IPS-20b (cell line): ENCODE measurements around the gene PNMA8A.
A peak's percentile ranks its signal among the peaks of the same experiment; 100 is the strongest.

Source experiments
- H3K27ac ChIP-seq: one replicate; pipeline ENCODE4 v1.5.1; 2013; ENCODE audit warnings: low read length
- H3K27me3 ChIP-seq: 2 replicates; pipeline ENCODE4 v1.6.1; 2013; ENCODE audit warnings: mild to moderate bottlenecking, low read length, inconsistent platforms; ENCODE audit not compliant: insufficient read depth
- H3K36me3 ChIP-seq: 2 replicates; pipeline ENCODE4 v1.6.1; 2013; ENCODE audit warnings: low read depth, mild to moderate bottlenecking, inconsistent platforms, low read length, moderate library complexity; ENCODE audit not compliant: insufficient read depth
- H3K4me1 ChIP-seq: 2 replicates; pipeline ENCODE4 v1.6.1; 2013; ENCODE audit warnings: mild to moderate bottlenecking, control low read depth, inconsistent platforms, low read length, moderate library complexity; ENCODE audit not compliant: insufficient read depth
- H3K4me3 ChIP-seq: 2 replicates; pipeline ENCODE4 v1.5.1; 2013; ENCODE audit warnings: mild to moderate bottlenecking, low read length, inconsistent platforms
- H3K9ac ChIP-seq: 2 replicates; pipeline ENCODE4 v1.6.1; 2013; ENCODE audit warnings: low read depth, mild to moderate bottlenecking, inconsistent platforms, low read length, moderate library complexity
- H3K9me3 ChIP-seq: 2 replicates; pipeline ENCODE4 v1.6.1; 2013; ENCODE audit warnings: mild to moderate bottlenecking, low read depth, low read length, inconsistent platforms; ENCODE audit not compliant: insufficient read depth

The PNMA8A gene

DNA sequence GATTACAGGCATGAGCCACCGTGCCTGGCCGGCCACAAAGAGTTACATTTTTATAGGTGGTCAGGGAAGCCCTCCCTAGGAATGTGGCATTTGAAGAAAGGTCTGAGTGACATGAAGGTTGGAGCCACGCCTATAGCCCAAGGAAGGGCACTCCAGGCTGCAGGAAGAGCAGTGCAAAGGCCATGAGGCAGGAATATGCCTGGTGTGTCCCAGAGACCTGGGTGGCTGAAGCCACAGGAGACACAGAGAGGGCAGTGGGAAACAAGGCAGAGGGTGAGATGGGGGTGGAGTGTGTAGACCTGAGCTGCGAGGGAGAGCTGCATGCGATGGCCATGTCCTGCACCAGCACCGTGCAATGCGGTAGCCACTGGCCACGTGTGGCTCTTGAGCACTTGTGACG is 19.4 kb upstream of the PNMA8A start:
- peaks cover 3% of the 10 kb centered on the region for H3K4me1 ChIP-seq
- H3K9ac ChIP-seq: no peak overlapping the region
- H3K27me3 ChIP-seq: peaks cover 95% of the 10 kb centered on the region
- peaks cover 5% of the 10 kb centered on the region; the same call in 1 of the 2 replicates for H3K9me3 ChIP-seq
- no peaks in the 10 kb centered on the region for H3K36me3 ChIP-seq
- H3K27ac ChIP-seq: no peak overlapping the region
- H3K4me3 ChIP-seq: no peak overlapping the region

DNA sequence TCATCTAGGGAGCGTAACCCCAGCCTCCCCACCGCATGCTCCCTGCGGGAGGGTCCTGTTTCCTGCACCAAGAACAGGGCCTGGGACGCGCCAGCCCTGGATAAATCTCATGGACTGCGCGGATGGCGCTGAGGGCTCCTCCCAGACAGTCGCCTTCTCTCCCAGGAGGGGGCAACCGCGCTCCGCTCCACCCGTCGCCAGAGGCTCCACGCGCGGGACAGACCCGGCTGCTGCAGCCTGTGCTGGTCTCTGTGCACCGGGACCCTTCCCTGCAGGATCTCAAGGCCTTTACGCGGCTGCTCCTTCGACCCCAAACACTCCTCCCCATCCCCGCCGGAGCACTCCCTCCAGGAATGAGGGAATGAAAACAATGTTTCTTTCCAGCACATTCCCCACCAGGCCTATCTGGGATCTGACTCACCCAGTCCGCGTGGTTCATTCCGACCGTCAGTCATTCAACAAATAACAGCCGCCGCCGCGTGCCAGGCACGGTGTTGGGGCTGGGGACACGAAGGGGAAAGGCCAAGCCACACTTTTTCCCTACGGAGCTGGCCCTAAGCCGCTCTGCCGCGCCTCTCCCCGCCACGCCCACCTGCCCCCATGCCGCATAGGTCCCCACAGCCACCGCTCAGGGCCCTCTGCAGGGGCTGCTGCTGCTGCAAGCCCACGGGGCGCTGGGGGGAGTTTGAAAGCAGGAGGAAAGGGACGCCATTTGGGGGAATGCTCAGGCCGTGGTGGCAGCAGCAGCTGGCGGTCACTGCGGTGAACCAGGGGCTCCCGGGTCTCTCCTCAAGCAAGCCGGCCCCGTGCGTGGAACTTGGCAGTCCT is 18.3 kb upstream of the PNMA8A start:
- peak overlapping the region; percentile 69; the same call in 1 of the 2 replicates for H3K4me3 ChIP-seq
- H3K27ac ChIP-seq: no peak overlapping the region
- 0 out of 2 replicates have a peak overlapping the region, but pooled peaks have one; percentile 32 for H3K9ac ChIP-seq
- H3K36me3 ChIP-seq: no peaks in the 10 kb centered on the region
- H3K27me3 ChIP-seq: peaks cover 85% of the 10 kb centered on the region
- peaks cover 5% of the 10 kb centered on the region; the same call in 1 of the 2 replicates for H3K9me3 ChIP-seq
- H3K4me1 ChIP-seq: peaks cover 3% of the 10 kb centered on the region

DNA sequence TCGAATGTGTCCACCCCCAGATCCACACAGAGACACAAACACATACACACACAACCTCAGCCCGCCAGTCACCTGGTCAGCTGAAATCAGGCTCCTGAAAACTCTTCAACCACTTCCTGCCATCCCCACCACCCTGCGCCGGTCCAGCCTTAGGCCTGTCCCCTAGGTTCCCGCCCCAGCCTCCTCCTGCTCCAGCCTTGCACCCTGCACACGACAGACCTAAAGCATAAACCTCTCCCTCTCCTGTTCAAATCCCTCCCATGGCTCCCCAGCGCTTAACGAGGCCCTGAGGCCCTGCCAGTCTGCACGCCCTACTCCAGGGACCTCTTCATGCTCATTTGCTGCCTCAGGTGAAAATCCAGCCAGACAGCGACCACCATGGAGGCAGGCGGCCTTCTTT is 17.2 kb upstream of the PNMA8A start:
- H3K27me3 ChIP-seq: peaks cover 74% of the 10 kb centered on the region
- H3K36me3 ChIP-seq: no peaks in the 10 kb centered on the region
- H3K9me3 ChIP-seq: no peaks in the 10 kb centered on the region
- no peak overlapping the region for H3K4me3 ChIP-seq
- no peak overlapping the region for H3K27ac ChIP-seq
- H3K9ac ChIP-seq: no peak overlapping the region
- peaks cover 3% of the 10 kb centered on the region for H3K4me1 ChIP-seq

DNA sequence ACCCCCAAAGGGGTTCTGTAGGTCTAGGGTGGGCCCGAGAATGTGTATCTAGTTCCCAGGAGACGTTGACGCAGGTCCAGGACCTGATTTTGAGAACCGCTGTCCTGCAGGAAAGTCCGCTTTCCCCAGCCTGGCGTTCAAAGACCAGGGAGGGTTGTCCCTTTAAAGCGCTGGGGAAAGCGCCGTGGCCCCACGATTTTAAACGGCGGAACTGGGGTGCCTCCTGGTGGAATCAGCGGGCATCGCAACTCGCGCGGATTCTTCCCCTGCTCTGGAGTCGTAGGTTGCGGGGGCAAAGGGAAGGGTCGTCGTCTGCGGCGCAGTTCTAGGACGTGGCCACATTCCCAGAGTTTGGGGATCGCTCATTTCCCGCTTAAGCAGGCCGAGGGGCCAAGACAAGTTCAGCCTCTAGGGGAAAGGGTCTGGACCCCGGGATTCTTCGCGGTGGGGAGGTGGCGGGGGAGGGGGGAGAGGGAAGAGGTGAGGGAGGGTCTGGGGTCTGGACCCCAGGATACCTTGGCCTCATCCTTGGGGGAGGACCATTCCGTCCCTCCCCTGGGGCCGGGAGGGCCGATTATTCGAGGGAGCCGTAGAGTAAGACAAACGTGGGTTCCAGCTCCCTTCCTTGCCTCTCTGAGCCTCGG is 16.6 kb upstream of the PNMA8A start:
- Histone ChIP-seq H3K36me3 (no peaks in the 10 kb centered on the region), H3K9ac (no peak overlapping the region), H3K4me3 (peak overlapping the region; percentile 63), H3K27me3 (peaks cover 68% of the 10 kb centered on the region), H3K9me3 (no peaks in the 10 kb centered on the region), H3K4me1 (peaks cover 3% of the 10 kb centered on the region), H3K27ac (no peak overlapping the region)

DNA sequence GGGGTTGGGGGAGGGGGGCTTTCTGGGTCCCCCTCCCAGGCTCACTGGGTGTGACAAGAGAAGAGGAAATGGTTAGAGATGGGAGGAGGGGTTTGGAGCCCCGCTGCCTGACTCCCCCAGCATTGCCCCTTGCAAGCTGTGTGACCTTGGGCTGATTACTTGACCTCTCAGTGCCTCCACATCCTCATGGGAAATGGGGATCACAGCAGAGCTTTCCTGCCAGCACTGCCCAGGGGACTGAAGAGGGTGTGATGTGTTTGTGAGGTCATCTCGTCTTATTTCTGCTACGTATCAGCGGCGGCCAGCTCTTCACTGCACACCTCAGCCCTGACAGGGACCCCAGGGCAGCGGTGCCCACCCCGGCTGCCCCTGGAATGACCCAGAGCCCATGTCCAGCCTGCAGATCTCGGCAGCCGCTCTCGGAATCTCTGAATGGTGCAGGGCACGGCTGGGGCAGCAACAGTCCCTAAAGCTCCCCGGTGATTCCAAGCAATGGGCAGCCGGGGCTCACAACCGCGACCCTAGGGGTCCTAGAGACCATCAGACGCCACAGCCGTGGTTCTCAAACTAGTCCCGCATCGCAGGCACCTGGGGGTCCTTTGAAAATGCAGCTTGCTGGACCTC is 15.9 kb upstream of the PNMA8A start:
- Histone ChIP-seq H3K4me1 (peaks cover under 1% of the 10 kb centered on the region), H3K27me3 (peaks cover 62% of the 10 kb centered on the region), H3K9me3 (no peaks in the 10 kb centered on the region), H3K36me3 (no peaks in the 10 kb centered on the region), H3K27ac (no peak overlapping the region), H3K4me3 (peak overlapping the region; percentile 63), H3K9ac (no peak overlapping the region)

DNA sequence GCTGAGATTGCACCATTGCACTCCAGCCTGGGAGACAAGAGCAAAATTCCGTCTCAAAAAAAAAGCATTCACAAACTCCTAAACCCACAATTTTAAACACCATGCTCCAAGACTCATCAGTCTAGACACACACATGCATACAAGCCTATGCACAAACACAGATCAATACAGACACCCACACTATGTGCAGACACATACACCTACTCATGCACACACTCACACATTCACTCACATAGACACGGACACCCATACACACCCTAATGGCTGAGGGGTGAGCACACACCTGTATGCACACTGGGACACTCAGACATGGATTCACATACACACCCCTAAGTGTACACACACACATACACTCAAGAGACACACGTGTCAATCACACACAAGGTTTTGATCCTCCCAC is 15.0 kb upstream of the PNMA8A start:
- no peaks in the 10 kb centered on the region for H3K9me3 ChIP-seq
- no peak overlapping the region for H3K4me3 ChIP-seq
- H3K4me1 ChIP-seq: no peaks in the 10 kb centered on the region
- no peak overlapping the region for H3K9ac ChIP-seq
- no peak overlapping the region for H3K27ac ChIP-seq
- H3K36me3 ChIP-seq: no peaks in the 10 kb centered on the region
- H3K27me3 ChIP-seq: peaks cover 52% of the 10 kb centered on the region

DNA sequence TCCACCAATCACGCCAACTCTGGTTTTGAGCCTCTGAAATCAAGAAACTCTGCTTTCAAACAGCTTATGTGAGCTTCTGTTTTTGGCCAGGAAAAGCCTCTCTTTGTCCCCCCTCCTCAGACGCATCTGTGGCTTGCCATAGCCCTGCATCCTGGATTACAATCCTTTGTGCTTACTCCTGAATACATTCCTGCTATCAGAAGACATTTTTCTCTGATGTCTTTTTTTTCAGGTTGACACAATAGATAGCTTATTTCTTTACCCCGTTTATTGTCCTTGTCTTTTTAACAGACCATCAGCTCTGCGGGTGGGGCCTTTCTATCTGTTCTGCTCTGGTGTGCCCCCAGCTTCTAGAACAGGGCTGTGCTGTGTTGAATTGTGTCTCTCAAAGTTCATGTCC is 13.3 kb upstream of the PNMA8A start:
- Histone ChIP-seq H3K4me1 (peaks cover 3% of the 10 kb centered on the region; the same call in 1 of the 2 replicates), H3K27ac (no peak overlapping the region), H3K9me3 (no peaks in the 10 kb centered on the region), H3K9ac (no peak overlapping the region), H3K4me3 (no peak overlapping the region), H3K27me3 (peaks cover 35% of the 10 kb centered on the region), H3K36me3 (no peaks in the 10 kb centered on the region)

DNA sequence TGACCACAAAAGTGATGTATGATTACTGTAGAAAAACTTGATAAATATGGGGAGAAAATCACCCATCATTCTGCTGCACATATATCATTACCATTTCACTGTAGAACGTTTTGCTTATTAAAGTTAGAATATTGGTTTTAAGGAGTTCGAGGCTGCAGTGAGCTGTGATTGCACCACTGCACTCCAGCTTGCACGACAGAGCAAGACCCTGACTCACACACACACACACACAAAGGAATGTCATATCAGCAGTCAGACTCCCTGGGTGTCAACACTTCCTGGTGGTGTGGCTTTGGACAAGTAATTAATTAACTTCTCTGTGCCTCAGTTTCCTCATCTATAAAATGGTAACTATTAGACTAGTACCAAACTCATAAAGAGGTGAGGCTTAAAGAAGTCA is 11.3 kb upstream of the PNMA8A start:
- H3K27ac ChIP-seq: no peak overlapping the region

DNA sequence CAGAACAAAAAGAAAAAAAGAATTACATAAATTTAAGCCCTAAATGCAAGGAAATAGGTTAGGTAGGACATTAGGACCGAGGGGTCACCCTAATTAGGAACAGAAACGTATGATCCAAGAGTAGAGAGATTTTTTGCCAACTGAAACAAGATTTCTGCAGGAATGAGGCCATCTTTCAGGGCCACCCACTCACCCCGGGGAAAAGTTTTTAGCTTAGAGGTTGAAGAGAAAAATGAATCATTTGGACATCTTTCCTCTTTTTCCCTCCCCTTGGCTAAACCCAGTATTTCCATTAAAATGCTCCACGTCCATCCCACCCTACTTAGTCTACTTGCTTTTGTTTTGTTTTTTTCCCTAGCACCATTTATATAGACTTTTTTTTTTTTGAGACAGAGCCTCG is 10.6 kb upstream of the PNMA8A start:
- Histone ChIP-seq H3K36me3 (no peaks in the 10 kb centered on the region), H3K27me3 (peaks cover 8% of the 10 kb centered on the region), H3K27ac (no peak overlapping the region), H3K4me1 (peaks cover 3% of the 10 kb centered on the region; the same call in 1 of the 2 replicates), H3K9me3 (no peaks in the 10 kb centered on the region), H3K4me3 (no peak overlapping the region), H3K9ac (no peak overlapping the region)

More for the DNA sequence above, 11.3 kb upstream of the PNMA8A start:
- Histone ChIP-seq H3K4me1 (peaks cover 3% of the 10 kb centered on the region; the same call in 1 of the 2 replicates), H3K9me3 (no peaks in the 10 kb centered on the region), H3K4me3 (no peak overlapping the region), H3K36me3 (no peaks in the 10 kb centered on the region), H3K9ac (no peak overlapping the region), H3K27me3 (peaks cover 15% of the 10 kb centered on the region)

DNA sequence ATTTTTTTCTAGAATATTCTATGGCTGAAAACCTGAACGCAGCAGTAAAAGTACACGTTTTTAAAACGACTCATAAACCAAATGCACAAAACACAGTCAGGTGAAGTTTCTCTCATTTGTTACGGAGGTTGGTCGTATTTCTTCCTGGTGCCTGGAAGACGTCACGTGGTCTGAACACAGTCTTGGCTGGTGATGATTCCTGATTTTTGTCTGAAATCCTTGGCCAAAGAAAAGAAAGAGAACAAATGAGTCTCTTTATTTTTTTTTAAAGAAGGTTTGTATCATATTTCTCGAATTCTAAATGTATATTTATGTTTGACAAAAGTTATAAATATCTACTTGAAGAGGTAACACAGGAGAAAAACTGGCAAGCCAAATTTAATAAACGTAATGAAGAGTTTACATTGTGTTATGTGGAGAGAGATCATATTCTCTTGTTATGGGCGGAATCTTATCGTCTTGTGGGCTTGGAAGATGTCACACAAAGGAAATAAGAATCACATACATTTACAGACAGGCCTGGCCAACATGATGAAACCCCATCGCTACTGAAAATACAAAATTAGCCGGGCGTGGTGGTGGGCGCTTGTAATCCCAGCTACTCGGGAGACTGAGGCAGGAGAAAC is 10.0 kb upstream of the PNMA8A start:
- peaks cover 3% of the 10 kb centered on the region; the same call in 1 of the 2 replicates for H3K4me1 ChIP-seq

DNA sequence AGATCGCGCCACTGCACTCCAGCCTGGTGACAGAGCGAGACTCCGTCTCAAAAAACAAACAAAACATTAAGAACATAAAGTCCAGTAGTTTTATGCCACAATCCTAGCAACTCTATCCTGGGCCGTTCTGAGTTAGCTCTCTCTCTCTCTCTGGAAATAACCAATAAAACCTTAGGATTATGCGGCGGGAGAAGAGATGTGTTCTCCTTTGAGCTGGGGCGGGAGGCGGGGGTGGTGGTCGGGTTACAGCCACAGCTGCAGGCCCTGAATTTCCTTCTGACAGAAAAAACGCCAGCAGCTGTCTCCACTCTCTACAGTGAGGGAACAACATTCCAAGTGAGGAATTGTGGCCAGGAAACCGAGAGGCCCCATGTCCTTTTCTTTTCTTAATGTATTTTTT is 9.1 kb upstream of the PNMA8A start:
- Histone ChIP-seq H3K9me3 (no peaks in the 10 kb centered on the region), H3K4me3 (no peak overlapping the region), H3K27me3 (no peaks in the 10 kb centered on the region), H3K9ac (no peak overlapping the region), H3K4me1 (peaks cover 3% of the 10 kb centered on the region; the same call in 1 of the 2 replicates), H3K36me3 (no peaks in the 10 kb centered on the region), H3K27ac (no peak overlapping the region)

More for the DNA sequence above, 10.0 kb upstream of the PNMA8A start:
- no peak overlapping the region for H3K4me3 ChIP-seq
- peaks cover 2% of the 10 kb centered on the region for H3K27me3 ChIP-seq
- H3K27ac ChIP-seq: no peak overlapping the region
- no peaks in the 10 kb centered on the region for H3K9me3 ChIP-seq
- no peak overlapping the region for H3K9ac ChIP-seq
- no peaks in the 10 kb centered on the region for H3K36me3 ChIP-seq
